ENCODE data around the gene RPL18. TPM values are rescaled to one million over a fixed set of nuclear protein-coding genes. Genes with fewer than 3 reads are reported as not detected.

RPL18 gene
- 1,266 and 1,345 TPM in 2 replicates for total RNA-seq (2014; rRNA removed; shearing (Covaris generic))
- polyA plus RNA-seq (2016; fragmentation: Nextera tagmentation; extraction: Ambion mirVana), result 659 and 663 TPM in 2 replicates

- H3K9ac ChIP-seq, result peak within 1 kb of the TSS; percentile 98
- H3K79me2 ChIP-seq (ENCODE audit: insufficient read depth), result peaks cover 55% of the 10 kb centered on the region
- WGBS, 2 experiments (ENCODE audit: low coverage in 1 of 2, low lambda C conversion rate in 2 of 2, missing lambda C conversion rate in 2 of 2), result 0% methylated on average over 45 to 69 of the region's 69 CpGs
- no peaks in the 10 kb centered on the region for H3K27me3 ChIP-seq (replicated peaks; ENCODE audit: insufficient read depth)
- H3K4me3 ChIP-seq, result peak within 1 kb of the TSS; percentile 96
- peak within 1 kb of the TSS; percentile 89 for H3K27ac ChIP-seq
- no peaks in the 10 kb centered on the region for H3K9me2 ChIP-seq (ENCODE audit: insufficient read depth)
- peaks cover 15% of the 10 kb centered on the region; the same call in 1 of the 2 replicates for H3F3A ChIP-seq (ENCODE audit: insufficient read depth)
- DNase-seq, result peak; percentile 99
- H3K4me1 ChIP-seq (ENCODE audit: insufficient read depth), result peaks cover 26% of the 10 kb centered on the region
- peak within 1 kb of the TSS; percentile 100 for H3K4me2 ChIP-seq (ENCODE audit: unreplicated experiment)
- H3K9me3 ChIP-seq (ENCODE audit: low read depth), result no peaks in the 10 kb centered on the region
- in situ Hi-C loops (cut with MboI), result no loop called here
- peaks cover 12% of the 10 kb centered on the region; the same call in 1 of the 2 replicates for H4K20me1 ChIP-seq (ENCODE audit: insufficient read depth)
- H3K36me3 ChIP-seq (ENCODE audit: low read depth), result peaks cover 21% of the 10 kb centered on the region
- TF ChIP-seq EZH2phosphoT487 (IDR thresholded peaks at IDR 0.05; ENCODE audit: insufficient read depth, low read depth) (no peak), EZH2 (IDR thresholded peaks at IDR 0.05; ENCODE audit: insufficient read depth, poor library complexity, severe bottlenecking) (no peak)
- peak within 1 kb of the TSS; percentile 60 for H2AFZ ChIP-seq
These were observed at the start of gene RPL18, which contains the start of gene SPHK2 for GRCh38 chr19:48618916-48619691. Gene RPL18 (minus strand): TSS chr19:48619178. CDS start chr19:48619143, 35 bp downstream. Gene SPHK2 (plus strand): TSS chr19:48619506. CDS start chr19:48620515, 1,009 bp downstream.

- Histone ChIP-seq H2AFZ (no peak overlapping the region), H3K36me3 (ENCODE audit: low read depth) (no peaks in the 10 kb centered on the region), H3K4me2 (ENCODE audit: unreplicated experiment) (no peak overlapping the region), H3K79me2 (ENCODE audit: insufficient read depth) (no peaks in the 10 kb centered on the region), H3K9ac (no peak overlapping the region), H4K20me1 (ENCODE audit: insufficient read depth) (no peaks in the 10 kb centered on the region), H3K4me1 (ENCODE audit: insufficient read depth) (no peaks in the 10 kb centered on the region), H3K9me3 (ENCODE audit: low read depth) (no peaks in the 10 kb centered on the region), H3K9me2 (ENCODE audit: insufficient read depth) (no peaks in the 10 kb centered on the region), H3F3A (ENCODE audit: insufficient read depth) (no peaks in the 10 kb centered on the region), H3K4me3 (no peak overlapping the region), H3K27me3 (replicated peaks; ENCODE audit: insufficient read depth) (no peaks in the 10 kb centered on the region), H3K27ac (no peak overlapping the region)
- 88 to 94% methylated on average over 2 of the region's 2 CpGs for WGBS, 2 experiments (ENCODE audit: low coverage in 1 of 2, low lambda C conversion rate in 2 of 2, missing lambda C conversion rate in 2 of 2)
- TF ChIP-seq EZH2phosphoT487 (IDR thresholded peaks at IDR 0.05; ENCODE audit: insufficient read depth, low read depth) (no peak), EZH2 (IDR thresholded peaks at IDR 0.05; ENCODE audit: insufficient read depth, poor library complexity, severe bottlenecking) (no peak)
- DNase-seq, result no peak
- in situ Hi-C loops (cut with MboI), result no loop called here
These were observed 49.8 kb upstream of the RPL18 start for GRCh38 chr19:48668761-48669160.

- no peaks in the 10 kb centered on the region for H3K27me3 ChIP-seq (replicated peaks; ENCODE audit: insufficient read depth)
- no peak overlapping the region for H3K4me2 ChIP-seq (ENCODE audit: unreplicated experiment)
- H3K36me3 ChIP-seq (ENCODE audit: low read depth), result no peaks in the 10 kb centered on the region
- no peak overlapping the region for H3K27ac ChIP-seq
- H3K79me2 ChIP-seq (ENCODE audit: insufficient read depth), result no peaks in the 10 kb centered on the region
- no peak overlapping the region for H2AFZ ChIP-seq
- H3F3A ChIP-seq (ENCODE audit: insufficient read depth), result no peaks in the 10 kb centered on the region
- TF ChIP-seq EZH2phosphoT487 (IDR thresholded peaks at IDR 0.05; ENCODE audit: insufficient read depth, low read depth), result no peak
- TF ChIP-seq EZH2 (IDR thresholded peaks at IDR 0.05; ENCODE audit: insufficient read depth, poor library complexity, severe bottlenecking), result no peak
- H3K9ac ChIP-seq, result no peak overlapping the region
- 41 to 53% methylated on average over 2 to 3 of the region's 3 CpGs for WGBS, 2 experiments (ENCODE audit: low coverage in 1 of 2, low lambda C conversion rate in 2 of 2, missing lambda C conversion rate in 2 of 2)
- no peak overlapping the region for H3K4me3 ChIP-seq
- in situ Hi-C loops (cut with MboI), result no loop called here
- no peaks in the 10 kb centered on the region for H3K9me2 ChIP-seq (ENCODE audit: insufficient read depth)
- no peaks in the 10 kb centered on the region for H3K4me1 ChIP-seq (ENCODE audit: insufficient read depth)
- no peak for DNase-seq
- no peaks in the 10 kb centered on the region for H3K9me3 ChIP-seq (ENCODE audit: low read depth)
- no peaks in the 10 kb centered on the region for H4K20me1 ChIP-seq (ENCODE audit: insufficient read depth)
These were observed 49.4 kb upstream of the RPL18 start for GRCh38 chr19:48668332-48668731.

GRCh38 chr19:48665786-48666185 is 46.8 kb upstream of the RPL18 start:
- H4K20me1 ChIP-seq (ENCODE audit: insufficient read depth), result no peaks in the 10 kb centered on the region
- H2AFZ ChIP-seq, result no peak overlapping the region
- in situ Hi-C loops (cut with MboI), result no loop called here
- H3K9me2 ChIP-seq (ENCODE audit: insufficient read depth), result no peaks in the 10 kb centered on the region
- no peak overlapping the region for H3K9ac ChIP-seq
- no peak for TF ChIP-seq EZH2phosphoT487 (IDR thresholded peaks at IDR 0.05; ENCODE audit: insufficient read depth, low read depth)
- no peak for TF ChIP-seq EZH2 (IDR thresholded peaks at IDR 0.05; ENCODE audit: insufficient read depth, poor library complexity, severe bottlenecking)
- no peaks in the 10 kb centered on the region for H3K4me1 ChIP-seq (ENCODE audit: insufficient read depth)
- no peaks in the 10 kb centered on the region for H3K27me3 ChIP-seq (replicated peaks; ENCODE audit: insufficient read depth)
- H3K27ac ChIP-seq, result no peak overlapping the region
- no peaks in the 10 kb centered on the region for H3F3A ChIP-seq (ENCODE audit: insufficient read depth)
- no peaks in the 10 kb centered on the region for H3K36me3 ChIP-seq (ENCODE audit: low read depth)
- no peaks in the 10 kb centered on the region for H3K79me2 ChIP-seq (ENCODE audit: insufficient read depth)
- WGBS, 2 experiments (ENCODE audit: low coverage in 1 of 2, low lambda C conversion rate in 2 of 2, missing lambda C conversion rate in 2 of 2), result 75 to 79% methylated on average over 6 of the region's 6 CpGs
- no peak overlapping the region for H3K4me2 ChIP-seq (ENCODE audit: unreplicated experiment)
- DNase-seq, result no peak
- no peaks in the 10 kb centered on the region for H3K9me3 ChIP-seq (ENCODE audit: low read depth)
- H3K4me3 ChIP-seq, result no peak overlapping the region
